ENCODE measurements around the gene WDR64.

GRCh38 chr1:241821363-241821762 lies 169.3 kb downstream of the WDR64 start:
- TF ChIP-seq CTCF (IDR thresholded peaks at IDR 0.05; ENCODE audit: low read length) (no peak), EZH2 (IDR thresholded peaks at IDR 0.05; ENCODE audit: borderline replicate concordance, low read length) (no peak)
